ENCODE results near the gene PLEKHG7.

The PLEKHG7 gene

GRCh38 chr12:92721656-92722055 is 18.9 kb downstream of the PLEKHG7 start:
- no peak for DNase-seq (ENCODE audit: low read depth)
- H3K4me3 ChIP-seq (ENCODE audit: low read depth, low read length), result no peak overlapping the region
- TF ChIP-seq, protein P1, sequence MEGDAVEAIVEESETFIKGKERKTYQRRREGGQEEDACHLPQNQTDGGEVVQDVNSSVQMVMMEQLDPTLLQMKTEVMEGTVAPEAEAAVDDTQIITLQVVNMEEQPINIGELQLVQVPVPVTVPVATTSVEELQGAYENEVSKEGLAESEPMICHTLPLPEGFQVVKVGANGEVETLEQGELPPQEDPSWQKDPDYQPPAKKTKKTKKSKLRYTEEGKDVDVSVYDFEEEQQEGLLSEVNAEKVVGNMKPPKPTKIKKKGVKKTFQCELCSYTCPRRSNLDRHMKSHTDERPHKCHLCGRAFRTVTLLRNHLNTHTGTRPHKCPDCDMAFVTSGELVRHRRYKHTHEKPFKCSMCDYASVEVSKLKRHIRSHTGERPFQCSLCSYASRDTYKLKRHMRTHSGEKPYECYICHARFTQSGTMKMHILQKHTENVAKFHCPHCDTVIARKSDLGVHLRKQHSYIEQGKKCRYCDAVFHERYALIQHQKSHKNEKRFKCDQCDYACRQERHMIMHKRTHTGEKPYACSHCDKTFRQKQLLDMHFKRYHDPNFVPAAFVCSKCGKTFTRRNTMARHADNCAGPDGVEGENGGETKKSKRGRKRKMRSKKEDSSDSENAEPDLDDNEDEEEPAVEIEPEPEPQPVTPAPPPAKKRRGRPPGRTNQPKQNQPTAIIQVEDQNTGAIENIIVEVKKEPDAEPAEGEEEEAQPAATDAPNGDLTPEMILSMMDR (IDR thresholded peaks at IDR 0.05; ENCODE audit: low read depth, low read length, missing control alignments), result no peak

DNA sequence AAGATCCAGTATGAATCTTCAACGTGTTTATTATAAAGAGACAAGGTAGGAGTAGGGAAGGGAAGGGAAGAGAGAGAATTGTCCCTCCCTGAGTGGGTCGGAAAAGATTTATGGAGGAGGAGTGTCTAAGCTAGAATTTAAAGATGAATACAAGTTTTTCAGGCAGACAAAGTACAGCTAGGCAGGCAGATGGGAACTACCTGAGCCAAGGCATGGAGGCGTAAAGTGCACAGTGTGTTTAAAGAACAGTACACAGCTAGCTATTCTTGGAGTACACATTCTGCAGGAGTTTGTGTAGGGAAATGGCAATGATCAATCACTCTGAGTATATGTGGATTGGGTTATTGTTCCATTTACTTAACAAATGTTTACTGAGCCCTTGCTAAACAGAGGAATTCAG is 20.1 kb downstream of the PLEKHG7 start:
- TF ChIP-seq, protein P1 (IDR thresholded peaks at IDR 0.05; ENCODE audit: low read depth, low read length, missing control alignments), result no peak

GRCh38 chr12:92726850-92727249 is 24.1 kb downstream of the PLEKHG7 start:
- H3K4me3 ChIP-seq (ENCODE audit: low read depth, low read length), result no peak overlapping the region
- no peak for DNase-seq (ENCODE audit: low read depth)
- TF ChIP-seq, protein P1 (IDR thresholded peaks at IDR 0.05; ENCODE audit: low read depth, low read length, missing control alignments), result no peak

More for the DNA sequence above, 20.1 kb downstream of the PLEKHG7 start:
- DNase-seq (ENCODE audit: low read depth), result no peak
- no peak overlapping the region for H3K4me3 ChIP-seq (ENCODE audit: low read depth, low read length)

DNA sequence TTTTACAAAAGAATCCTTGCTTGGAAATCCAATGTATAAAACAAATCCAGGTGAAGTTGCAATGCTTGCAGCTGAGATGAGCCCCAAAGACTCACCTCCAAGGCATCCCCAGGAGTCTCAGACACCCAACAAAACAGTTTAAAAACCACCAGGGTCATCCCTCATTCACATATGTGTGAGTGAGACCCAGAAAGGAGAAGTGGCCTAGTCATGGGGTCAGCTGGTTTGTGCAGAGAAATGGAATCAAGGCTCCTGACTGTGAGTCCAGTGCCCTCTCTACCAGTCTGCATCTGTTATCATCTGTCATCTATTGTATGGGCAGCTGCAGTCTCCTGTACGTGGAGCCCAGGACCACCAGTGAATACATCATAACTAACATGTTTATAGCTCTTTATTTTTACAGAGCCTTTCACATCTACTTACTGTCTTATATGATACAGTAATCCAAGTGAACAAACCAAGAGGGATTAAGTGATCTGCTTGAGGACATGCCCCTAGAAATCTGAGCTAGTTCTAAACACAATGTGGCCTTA is 27.1 kb downstream of the PLEKHG7 start:
- no peak for DNase-seq (ENCODE audit: low read depth)
- H3K4me3 ChIP-seq (ENCODE audit: low read depth, low read length), result no peak overlapping the region
- TF ChIP-seq, protein P1 (IDR thresholded peaks at IDR 0.05; ENCODE audit: low read depth, low read length, missing control alignments), result no peak

DNA sequence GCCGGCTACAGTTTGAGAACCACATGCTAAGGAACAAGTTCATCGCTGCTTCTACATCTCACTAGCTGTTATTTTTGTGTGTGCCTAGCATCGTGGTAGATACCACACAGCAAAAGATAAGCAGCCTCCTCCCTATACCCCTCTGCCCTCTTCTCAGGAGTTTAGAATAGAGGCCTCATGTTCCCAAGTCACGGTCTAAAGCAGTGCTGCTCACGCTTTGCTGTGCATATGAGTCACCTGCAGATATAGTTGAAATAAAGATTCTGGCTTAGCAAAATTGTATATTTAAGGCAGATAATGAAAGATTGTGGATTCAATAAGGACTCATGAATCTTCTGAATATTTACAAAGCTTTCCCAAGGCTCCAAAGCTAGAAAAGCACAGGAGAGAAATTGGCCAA is 28.0 kb downstream of the PLEKHG7 start:
- no peak overlapping the region for H3K4me3 ChIP-seq (ENCODE audit: low read depth, low read length)
- TF ChIP-seq, protein P1 (IDR thresholded peaks at IDR 0.05; ENCODE audit: low read depth, low read length, missing control alignments), result no peak
- DNase-seq (ENCODE audit: low read depth), result no peak

- TF ChIP-seq, protein P1 (IDR thresholded peaks at IDR 0.05; ENCODE audit: low read depth, low read length, missing control alignments), result no peak
- DNase-seq (ENCODE audit: low read depth), result no peak
- no peak overlapping the region for H3K4me3 ChIP-seq (ENCODE audit: low read depth, low read length)
Observed at GRCh38 chr12:92732216-92732615, 29.4 kb downstream of the PLEKHG7 start.

GRCh38 chr12:92732716-92733115 is 29.9 kb downstream of the PLEKHG7 start:
- DNase-seq (ENCODE audit: low read depth), result no peak
- no peak overlapping the region for H3K4me3 ChIP-seq (ENCODE audit: low read depth, low read length)
- TF ChIP-seq, protein P1 (IDR thresholded peaks at IDR 0.05; ENCODE audit: low read depth, low read length, missing control alignments), result no peak

Data from GM12864 (cell line).